Stimulated activated CD4-positive, alpha-beta T cell treated with anti-CD3 and anti-CD28 coated beads, Interleukin-2, amount 100 ng/mL, for 48 hours (primary cell): ENCODE results near the gene MRPL58.

Experiments
- DNase-seq, 2 donors: peaks; one replicate each; pipeline ENCODE4 v3.0.0-alpha.2; 2020

The MRPL58 gene

DNA sequence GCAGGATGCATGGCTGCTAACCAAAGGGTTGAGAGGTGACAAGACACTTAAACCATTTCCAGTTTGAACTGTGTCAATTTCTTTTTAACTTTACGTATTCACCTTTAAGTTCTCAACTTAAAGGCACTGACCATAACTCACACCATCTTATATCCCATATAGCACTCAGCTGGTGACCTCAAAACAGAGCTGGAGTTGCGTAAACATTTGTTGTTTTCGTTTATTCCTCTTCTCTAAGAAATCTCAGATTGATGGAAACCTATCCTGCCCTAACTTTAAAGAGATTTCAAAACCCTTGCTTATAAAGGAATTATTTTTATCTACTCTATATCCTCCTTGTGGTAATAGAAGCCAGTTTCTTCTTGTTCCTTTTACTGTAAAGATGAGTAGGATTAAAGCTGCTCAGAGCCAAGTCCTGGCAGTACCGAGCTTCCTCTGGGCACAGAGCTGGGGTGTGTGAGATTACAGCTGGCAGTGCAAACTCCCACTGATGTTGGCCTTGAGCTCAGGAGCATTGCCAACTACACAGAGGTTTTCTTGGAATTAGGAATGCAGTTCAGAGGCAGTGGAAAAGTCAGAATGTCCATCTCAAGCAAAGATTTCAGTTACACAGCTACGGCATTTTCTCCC, 35.9 kb downstream of the MRPL58 start:
- DNase-seq: no peak

DNA sequence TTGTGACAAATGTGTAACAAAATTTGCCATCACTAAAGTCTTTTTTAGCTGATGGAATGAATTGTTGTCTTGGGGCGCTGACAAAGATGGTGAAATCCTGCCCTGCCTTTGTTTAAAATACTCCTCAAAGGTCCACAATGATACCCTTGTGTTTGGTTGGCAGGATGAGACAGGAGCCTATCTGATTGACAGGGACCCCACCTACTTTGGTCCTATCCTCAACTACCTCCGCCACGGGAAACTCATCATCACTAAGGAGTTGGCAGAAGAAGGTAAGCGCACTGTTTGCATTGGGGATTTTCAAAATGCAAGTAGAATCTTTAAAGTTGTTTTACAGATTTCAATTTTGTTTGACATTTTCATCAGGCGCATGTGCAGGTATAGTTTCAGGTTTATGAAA, 36.6 kb downstream of the MRPL58 start:
- DNase-seq: no peak

GRCh38 chr17:75049706-75050105, 37.2 kb downstream of the MRPL58 start:
- no peak for DNase-seq

DNA sequence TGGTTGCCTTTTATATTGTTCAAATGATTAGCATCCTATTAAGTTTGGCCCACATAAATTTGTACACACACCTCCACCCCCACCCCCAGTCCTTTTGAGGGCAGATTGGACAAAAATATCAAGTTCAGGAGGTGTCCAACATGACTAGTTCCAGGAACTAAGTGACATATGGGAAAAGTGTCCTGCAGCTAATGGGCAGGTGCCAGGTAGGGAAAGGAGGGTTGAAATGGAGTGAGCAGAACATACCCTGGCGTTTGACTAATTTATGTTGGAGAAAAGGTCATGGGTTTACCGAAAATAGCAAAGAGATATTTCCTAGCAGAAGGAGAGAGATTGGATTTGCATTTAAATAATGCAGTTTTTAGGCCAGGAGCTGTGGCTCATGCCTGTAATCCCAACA, 39.5 kb downstream of the MRPL58 start:
- no peak for DNase-seq

DNA sequence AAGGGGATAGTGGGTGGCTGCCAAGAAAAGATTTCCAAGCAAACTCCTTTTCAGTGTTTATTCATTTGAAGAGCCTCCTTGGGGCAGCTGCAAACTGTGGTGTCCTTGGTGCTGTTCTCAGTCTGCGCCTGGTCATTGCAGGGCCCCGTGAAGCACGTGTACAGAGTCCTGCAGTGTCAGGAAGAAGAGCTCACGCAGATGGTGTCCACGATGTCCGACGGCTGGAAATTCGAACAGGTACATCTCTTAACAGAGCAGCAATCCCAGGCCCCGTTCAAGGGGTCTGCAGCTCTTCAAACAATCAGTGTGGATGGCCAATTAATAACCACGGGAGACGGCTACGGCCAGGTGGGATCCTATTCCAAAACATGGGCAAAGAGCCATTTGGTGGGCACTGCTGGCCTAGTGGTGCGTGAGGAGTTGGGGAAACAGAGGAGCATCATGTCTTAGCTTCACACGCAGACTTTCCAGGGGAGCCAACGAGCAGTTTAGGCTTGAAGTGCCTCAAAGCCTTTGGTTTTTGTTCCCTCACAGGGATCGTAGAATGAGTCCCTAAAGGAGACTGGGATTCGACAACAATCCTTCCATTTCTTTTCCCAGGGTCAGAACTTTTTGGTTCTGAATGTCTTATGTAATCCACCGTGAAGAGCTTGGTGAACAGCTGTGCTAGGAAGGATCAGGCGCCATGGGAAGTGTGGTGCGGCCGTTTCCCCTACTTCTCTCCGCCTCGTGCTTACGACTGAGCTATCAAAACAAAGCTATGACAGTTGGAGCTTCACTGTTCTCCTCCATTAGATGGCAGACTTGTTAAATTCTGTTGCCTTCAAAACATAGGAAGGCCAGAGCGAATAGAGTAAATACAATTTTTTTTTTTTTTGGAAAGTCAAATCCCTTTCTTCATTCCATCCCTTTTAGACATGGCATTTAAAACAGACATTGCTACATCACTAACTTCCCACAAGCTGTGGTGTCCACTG, 47.2 kb downstream of the MRPL58 start:
- no peak for DNase-seq

DNA sequence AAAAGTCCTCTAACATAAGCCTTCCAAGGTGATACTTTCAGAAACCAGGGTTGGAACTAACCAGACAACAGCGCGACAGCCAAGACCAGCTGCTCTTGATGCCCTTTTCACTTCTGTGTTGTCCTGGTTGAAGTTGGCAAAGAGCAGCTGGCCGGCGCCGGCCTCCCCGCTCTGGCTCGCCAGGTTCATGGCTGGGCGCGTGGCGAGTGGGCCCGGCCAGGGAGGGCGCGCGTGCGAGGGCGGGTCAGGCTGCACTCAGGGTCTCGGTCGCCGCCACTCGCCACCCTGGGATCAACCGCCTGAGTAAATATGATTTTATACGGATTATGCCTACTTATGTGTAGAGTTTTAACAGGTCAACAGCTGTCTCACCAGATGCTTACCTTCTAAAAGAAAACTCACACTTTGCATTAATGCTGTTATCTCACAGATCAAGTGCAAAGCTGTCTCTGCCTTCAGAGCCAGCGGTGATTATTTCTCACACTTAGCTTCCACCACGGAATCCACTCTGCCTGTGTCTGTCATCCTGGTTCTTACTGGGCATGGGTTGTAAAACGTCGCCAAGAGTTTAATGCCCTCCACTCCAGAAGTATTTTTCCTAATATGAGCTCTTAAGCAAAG, 48.1 kb downstream of the MRPL58 start:
- DNase-seq: no peak

- no peak for DNase-seq
Observed at GRCh38 chr17:75061055-75061438, 48.6 kb downstream of the MRPL58 start.

DNA sequence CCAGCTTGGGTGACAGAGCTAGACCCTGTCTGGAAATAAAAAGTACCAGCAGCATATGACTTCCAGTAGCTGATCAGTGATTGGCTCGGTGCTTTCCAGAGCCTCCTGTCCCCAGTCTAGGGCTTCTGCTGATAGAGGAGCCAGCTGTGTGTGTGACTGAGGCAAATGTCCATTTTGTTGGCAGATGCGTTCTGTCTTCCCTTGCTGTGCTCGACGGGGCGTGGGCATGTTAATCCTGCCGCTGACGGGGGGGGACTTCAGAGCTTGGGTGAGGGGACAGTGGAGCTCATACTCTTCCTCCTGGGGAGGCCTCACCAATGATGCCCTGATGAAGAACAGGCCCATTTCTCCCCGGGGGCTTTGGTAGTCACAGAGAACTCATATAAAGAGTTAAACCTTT, 49.1 kb downstream of the MRPL58 start:
- no peak for DNase-seq

DNA sequence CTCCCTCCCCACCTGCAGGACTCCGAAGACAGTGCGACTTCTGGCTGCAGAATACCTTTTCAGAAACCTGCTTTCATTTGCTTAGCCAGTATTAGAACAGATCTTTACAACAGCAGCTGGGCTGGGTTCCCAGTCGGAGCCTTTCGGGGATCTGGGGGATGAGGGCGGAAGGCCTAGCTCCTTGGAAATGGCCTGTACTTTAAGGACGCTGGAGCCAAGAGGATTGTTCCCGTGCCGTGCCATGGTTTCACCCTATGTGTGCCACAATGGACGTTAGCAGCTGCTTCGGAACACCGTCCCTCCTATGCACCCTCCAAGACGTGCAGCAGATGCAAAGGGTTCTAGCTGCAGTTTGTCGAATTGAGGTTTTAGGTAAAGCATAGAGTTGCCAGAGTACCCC, 50.7 kb downstream of the MRPL58 start:
- no peak for DNase-seq

- no peak for DNase-seq
Observed at GRCh38 chr17:75063626-75064025, 51.2 kb downstream of the MRPL58 start.

DNA sequence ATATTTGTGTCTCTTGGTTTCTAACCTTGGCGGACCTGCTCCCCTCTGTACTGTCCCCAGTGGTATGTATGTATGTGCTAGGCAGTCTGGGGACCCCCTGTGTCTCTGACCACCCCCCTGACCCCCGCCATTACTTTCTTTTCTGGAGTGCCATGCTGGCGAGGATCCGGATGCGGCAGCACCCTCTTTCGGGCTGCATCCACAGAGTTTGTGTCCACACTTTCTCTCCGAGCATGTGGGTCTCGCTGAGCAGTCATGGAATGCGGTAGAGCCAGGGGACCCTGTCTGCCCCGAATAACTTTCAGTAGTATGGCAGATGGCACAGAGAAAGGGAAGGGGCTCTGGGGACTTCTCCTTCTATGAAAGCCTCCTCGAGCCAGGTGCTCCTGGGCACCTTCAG, 51.6 kb downstream of the MRPL58 start:
- DNase-seq: no peak

- no peak for DNase-seq
Observed at GRCh38 chr17:75064460-75064859, 52.0 kb downstream of the MRPL58 start.

DNA sequence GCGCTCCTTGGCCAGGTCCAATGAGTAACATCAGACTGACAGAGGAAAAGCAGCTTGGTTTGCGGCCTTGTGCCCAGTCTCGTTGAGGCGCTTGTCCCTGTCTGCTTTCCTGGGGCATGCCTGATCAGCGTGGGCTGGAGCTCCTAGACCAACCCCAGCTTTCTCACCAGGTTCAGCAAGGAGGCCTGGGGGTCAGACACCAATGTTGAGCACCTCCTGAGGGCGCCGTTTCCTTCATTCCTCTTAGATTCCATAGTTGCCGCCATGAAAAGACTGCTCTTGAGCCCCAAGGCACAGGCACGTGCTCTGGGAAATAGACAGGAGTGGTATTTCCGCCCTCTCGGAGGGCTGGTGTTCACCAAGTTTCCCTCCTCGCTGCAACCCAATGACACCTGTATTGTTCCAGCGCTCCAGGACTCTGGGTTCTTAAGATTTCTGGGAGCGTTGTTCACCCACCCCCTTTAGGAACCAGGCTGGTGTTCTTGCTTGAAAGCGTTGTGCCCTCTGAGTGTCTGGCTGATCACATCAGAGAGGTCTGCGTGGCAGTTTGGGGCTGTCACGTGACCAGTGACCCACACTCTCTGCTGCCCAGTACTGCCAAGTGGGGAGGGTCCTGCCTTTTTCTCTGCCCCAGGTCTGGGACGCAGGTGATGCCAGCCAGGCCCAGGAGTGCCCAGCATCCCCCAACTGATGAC, 52.5 kb downstream of the MRPL58 start:
- no peak for DNase-seq

DNA sequence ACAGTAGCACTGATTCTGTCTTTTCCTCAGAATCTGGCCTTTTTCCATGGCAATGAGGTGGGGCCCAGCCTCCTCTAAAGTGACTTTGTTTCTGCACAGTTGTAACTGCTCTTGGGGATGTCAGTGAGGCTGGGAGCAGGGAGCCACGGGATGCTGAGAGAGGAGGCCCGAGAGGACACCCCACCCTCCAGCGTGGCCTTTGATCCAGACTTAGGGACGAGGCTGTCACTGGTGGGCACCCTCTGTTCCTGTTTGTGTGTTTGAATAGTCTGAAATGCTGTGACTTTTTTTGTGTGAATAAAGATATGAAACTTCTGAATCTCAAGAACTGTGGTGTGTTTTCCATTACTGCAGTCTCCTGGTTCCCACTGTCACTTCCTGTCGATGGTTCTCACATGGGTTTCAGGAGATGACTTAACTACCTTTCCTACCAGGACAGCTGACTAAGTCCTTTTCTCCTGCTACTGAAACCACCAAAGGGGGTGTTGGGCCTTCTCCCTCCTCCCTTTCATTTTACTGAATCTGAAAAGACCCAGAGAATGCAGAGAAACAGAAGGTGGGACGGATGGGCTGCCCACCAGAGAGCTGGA, 53.2 kb downstream of the MRPL58 start:
- no peak for DNase-seq

- no peak for DNase-seq
Observed at GRCh38 chr17:75067856-75068255, 55.4 kb downstream of the MRPL58 start.

DNA sequence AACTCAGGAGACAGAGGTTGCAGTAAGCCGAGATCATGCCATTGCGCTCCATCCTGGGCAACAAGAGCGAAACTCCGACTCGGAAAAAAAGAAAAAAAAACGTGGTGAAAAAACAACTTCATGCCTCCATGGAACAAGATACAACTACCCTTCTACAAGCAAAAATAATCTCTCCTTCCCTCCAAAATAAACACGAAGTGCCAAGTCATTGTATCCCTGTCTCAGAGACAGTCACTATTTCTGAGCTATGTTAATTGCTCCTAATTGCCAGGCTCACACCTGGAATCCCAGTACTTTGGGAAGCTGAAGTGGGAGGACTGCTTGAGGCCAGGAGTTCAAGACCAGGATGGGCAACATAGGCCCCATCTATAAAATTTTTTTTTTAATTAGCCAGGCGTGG, 56.3 kb downstream of the MRPL58 start:
- no peak for DNase-seq

DNA sequence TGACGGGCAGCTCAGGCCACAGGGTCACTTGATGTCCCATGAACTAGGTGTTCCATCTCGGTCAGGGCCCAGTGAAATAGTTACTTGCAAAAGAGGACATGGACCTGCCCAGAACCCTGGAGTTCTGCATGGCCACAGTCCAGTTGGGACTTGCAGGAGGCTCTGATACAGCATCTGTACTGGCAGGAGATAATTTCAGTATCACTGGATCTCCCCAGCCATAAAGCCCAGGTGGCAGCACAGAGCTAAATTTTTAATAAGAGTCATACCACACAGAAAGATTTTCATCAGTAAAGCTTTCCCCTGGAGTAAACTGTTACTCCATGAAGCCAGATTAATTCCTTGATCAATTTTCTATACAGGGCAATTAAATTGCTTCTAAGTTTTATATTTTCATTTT, 57.3 kb downstream of the MRPL58 start:
- no peak for DNase-seq
